ENCODE measurements around the gene ELP5.

ELP5 gene

DNA sequence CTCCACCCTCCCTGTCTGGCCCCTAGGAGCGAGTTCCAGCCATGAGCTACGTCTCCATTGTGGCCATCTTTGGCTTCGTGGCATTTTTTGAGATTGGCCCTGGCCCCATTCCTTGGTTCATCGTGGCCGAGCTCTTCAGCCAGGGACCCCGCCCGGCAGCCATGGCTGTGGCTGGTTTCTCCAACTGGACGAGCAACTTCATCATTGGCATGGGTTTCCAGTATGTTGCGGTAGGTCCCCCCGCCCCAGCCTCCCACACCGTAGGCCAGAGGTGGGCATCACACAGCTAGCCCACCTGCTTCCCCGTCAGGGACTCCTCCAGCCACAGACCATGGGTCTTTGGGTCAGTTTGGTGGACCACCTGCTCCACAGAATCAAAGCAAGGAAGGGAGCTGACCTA lies 33.7 kb downstream of the ELP5 start:
- no peak for DNase-seq (ENCODE audit: low read depth)

DNA sequence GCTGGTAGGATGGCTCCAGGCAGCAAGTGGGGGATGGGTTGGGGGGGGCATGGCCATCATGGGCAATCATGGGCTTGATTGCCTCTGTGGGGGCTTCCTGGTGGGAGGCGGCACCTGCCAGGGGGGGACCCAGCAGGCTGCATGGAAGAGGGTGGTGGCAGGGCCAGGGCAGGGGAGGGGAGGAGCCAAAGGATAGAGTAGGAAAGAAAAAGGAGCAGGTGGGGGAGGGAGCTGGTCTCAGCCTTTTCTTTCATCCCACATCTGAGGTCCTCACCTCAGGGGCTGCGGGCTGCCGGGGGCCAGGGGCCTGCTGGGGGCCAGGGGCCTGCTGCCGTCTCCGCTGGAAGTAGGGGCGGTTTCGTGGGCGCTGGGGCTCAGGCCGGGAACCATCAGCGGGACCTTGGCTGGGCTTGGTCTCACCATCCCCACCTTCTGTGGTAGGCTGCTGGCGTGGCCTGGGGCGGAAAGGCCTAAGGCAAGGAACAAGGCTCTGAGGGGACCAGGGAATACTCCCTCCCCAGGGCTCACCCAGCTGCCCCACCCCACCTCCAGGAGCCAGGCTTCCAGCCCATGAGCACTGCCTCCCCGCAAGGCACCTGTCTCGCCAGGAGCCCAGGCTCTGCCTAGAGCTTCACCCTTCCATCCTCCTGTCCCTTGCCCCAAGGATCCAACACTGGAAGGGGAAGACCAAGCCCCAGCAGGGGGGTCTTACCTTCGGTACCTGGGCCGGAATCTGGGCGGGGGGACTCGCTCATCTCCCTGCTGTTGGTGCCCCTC lies 37.4 kb downstream of the ELP5 start:
- no peak for DNase-seq (ENCODE audit: low read depth)

DNA sequence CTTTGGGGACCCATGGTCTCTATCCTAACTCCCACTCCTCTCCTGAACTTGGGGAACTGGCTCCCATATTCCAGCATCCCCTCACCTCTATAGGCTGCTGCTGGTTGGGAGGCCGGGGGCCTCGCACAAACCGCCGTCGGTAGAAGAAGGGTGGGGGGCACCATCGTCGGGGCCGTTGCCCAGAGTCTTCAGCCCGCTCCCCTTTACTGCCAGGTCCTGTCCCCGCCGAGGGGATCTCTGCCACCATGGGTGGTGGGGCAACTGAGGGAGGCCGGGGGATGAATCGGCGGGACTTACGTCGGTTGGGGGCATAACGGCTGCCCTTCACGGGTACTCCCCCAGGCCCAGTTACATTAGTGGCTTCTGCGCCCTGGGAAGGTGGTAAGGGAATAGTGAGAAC lies 38.2 kb downstream of the ELP5 start:
- no peak for DNase-seq (ENCODE audit: low read depth)

DNA sequence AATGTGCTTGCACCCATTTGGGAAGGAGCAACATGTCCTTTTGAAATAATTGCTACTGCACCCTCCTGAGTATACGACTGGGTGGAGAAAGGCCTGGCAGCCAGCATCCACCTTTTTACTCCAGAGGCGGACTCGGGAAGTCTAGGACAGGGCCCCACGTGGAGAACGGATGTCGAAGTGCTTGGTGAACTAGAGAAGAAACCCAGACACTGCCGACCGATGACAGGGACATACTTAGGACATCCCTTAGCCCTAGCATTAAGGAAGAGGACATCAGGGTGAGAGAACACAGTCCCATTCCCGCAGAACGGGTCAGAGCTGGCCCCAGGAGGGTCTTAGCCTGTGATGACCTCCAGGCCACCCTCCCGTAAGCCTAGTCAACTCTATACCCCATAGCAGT lies 38.7 kb downstream of the ELP5 start:
- no peak for DNase-seq (ENCODE audit: low read depth)

DNA sequence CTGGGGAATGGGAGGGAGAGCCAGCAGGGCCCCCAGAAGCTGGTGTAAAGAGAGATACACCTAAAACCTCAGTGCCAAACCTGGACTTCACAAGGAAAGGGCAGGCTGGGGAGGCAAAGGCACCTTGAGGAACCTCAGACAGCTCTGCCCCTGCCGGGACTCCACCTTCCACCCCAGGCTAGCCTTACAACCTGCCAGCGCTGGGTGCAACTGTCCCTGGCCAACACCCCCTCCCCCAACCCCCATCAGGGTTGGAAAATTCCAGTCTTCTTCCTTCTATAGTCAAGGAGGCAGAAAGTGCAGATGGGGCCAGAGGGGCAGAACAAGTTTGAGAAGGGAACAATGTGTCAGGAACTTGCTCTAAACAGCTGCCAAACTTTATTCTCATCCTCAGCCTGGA lies 40.2 kb downstream of the ELP5 start:
- DNase-seq (ENCODE audit: low read depth): no peak

GRCh38 chr17:7292729-7293128 lies 40.7 kb downstream of the ELP5 start:
- DNase-seq (ENCODE audit: low read depth): no peak

DNA sequence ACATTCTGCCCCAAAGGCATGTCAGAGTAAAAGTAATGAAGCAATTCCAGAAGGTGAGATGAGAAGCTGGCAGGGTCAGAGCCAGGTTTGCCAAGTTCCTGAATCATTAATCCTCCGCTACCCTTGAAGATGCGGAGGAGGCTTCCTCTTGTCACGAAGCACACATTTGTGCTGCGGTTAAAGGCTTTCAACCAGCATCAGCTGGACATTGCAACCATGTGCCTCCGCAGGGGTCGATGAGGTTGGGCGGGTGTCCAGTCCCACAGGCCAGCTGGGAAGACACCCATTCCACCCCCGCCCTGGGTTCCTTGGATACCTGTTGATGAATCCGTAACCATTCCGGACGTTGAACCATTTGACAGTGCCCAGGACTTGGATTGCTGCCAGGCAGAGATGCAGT lies 41.1 kb downstream of the ELP5 start:
- no peak for DNase-seq (ENCODE audit: low read depth)

- DNase-seq (ENCODE audit: low read depth): no peak
These were observed 42.0 kb downstream of the ELP5 start for GRCh38 chr17:7293816-7294613.

DNA sequence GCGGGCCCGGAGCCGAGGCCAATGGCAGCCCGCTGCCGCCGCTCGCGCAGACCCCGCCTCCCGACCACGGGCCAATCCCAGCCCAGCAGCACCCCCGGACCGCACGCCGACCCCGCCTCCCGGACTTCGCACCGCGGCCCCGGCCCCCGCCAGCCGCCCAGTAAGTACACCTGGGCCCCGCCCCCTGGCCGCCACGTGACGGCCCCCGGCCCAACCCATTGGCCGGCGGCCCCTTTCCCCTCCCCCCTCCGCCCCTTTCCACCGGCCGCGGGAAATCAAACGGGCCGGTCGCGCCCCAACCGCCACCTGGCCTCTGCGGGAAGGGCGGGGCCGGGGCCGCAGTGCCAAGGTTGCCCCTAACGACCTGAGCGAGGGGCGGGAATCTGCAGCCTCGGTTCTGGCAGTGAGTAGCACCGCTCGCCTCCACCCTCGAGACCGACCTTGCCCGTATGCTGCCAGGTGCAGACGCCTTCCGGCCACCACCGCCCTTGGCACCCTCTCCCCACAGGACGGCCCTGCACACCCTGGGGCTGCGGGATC lies 42.7 kb downstream of the ELP5 start, which contains the start of gene YBX2:
TSS of gene YBX2 (minus strand) at position 26 of the 540 bp plus-strand sequence. CDS start 139 bp downstream, outside the sequence.
- DNase-seq (ENCODE audit: low read depth): peak; percentile 66

GRCh38 chr17:7295230-7296180 lies 43.5 kb downstream of the ELP5 start:
- DNase-seq (ENCODE audit: low read depth): no peak

- peak; percentile 51 for DNase-seq (ENCODE audit: low read depth)
These were observed 44.3 kb downstream of the ELP5 start for GRCh38 chr17:7296189-7296861.

DNA sequence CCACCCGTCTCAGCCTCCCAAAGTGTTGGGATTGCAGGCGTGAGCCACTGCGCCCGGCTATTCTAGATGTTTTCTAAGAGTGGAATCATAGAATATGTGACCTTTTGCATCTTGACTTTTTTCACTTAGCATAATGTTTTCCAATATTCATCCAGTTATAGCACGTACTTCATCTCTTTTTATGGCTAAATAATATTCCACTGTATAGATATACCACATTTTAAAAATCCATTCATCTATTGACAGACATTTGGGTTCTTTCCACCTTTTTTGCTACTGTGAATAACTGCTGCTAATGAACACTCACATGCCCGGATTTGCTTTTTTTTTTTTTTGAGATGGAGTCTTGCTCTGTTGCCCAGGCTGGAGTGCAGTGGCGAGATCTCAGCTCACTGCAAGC lies 52.2 kb downstream of the ELP5 start:
- DNase-seq (ENCODE audit: low read depth): no peak

DNA sequence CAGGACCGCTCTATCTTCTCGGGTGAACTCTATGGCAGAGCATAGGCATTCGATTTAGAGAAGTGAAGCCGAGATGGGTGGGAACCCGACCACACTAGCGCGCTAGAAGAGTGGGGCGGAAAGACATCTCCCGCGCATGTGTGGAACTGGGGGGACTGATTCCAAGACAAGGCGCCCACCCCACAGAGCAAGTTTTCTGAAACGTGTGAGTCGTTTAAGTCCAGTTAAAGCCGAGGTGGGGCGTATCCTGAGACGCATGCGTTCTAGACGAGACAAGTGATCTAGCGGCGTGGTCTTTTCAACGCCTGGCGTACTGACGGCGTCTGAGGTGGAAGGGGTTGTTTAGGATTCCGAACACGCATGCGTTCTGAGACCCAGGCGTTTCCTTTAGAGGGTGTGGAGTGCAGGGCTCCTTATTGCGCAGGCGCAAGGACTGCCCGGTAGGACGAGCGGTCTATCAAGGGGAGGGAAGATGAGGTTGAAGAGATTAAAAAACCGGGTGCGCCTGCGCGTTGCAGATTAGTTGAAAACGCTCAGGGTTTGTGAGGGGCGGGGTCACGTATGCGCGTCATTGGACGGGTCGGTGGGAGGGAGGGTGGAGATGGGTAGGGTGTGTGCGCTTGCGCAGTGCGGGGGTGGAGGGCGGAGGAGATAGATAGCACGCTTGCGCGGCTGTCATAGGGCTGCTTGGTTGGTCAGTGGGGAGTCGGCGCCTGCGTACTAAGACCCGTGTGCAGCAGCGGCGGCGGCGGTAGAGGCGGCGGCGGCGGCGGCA lies 55.1 kb downstream of the ELP5 start, which contains the start of gene EIF5A:
TSS of gene EIF5A (plus strand) at position 718 of the 775 bp plus-strand sequence. CDS start 2,008 bp downstream, outside the sequence.
- DNase-seq (ENCODE audit: low read depth): peak; percentile 100

GRCh38 chr17:7307686-7308624 lies 55.9 kb downstream of the ELP5 start:
- peak; percentile 41 for DNase-seq (ENCODE audit: low read depth)

- DNase-seq (ENCODE audit: low read depth): peak; percentile 86
These were observed 56.8 kb downstream of the ELP5 start for GRCh38 chr17:7308625-7309433.
